Measurements from ENCODE around the gene KAT5. TPM values are rescaled to one million over a fixed set of nuclear protein-coding genes. Genes with fewer than 3 reads are reported as not detected.

Gene KAT5
- total RNA-seq, 1 donor from 2014 or later: 73.1 TPM

GRCh38 chr11:65695459-65696241 lies 16.4 kb upstream of the KAT5 start:
- Mint-ChIP-seq H3K4me3 (ENCODE audit: low read depth) (no peak overlapping the region), H3K4me1 (ENCODE audit: low read depth) (peaks cover 5% of the 10 kb centered on the region), H3K36me3 (ENCODE audit: insufficient read depth) (no peaks in the 10 kb centered on the region), H3K27me3 (peaks cover 11% of the 10 kb centered on the region), H3K27ac (no peak overlapping the region), H3K9me3 (ENCODE audit: low read depth) (peaks cover 6% of the 10 kb centered on the region)
- no peak for TF ChIP-seq CTCF (IDR thresholded peaks at IDR 0.05; ENCODE audit: unreplicated experiment)
- DNase-seq (ENCODE audit: low spot score, unreplicated experiment): no peak

DNA sequence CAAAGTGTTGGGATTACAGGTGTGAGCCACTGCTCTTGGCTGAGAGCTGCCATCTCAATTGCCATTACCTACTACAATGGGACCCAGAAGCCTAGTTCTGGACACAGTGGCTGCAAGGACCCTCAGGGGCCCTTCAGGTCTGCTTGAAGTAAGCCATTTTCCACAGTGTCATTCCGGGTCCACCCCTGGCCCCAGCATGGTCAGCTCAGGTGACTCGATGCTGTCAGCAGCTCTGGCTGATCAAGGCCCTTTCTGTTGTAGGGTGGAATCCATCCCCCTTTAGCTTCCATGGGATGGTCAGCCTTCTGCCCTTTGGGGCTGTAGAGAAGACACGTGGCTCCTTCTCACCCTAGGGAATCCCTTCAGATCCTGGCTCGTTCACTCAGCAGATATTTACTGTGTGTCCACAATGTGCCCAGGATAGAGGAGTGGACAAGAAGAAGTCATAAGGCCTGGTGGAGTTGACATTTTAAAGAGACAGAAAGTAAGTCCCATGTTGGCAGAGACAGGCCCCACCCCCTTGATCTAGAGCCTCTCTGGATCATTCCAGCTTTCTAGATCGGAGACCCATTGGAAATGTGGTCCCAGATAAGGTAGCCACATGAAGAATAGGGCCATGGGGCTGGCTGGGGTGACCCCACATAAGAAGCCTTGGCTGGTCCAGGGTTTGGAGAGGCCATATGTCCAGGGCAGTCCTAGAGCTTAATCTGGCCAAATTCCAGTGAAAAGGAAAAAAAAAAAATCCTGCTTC lies 15.1 kb upstream of the KAT5 start:
- no peak overlapping the region for H3K27ac Mint-ChIP-seq
- H3K4me1 Mint-ChIP-seq (ENCODE audit: low read depth): peaks cover 5% of the 10 kb centered on the region
- peaks cover 11% of the 10 kb centered on the region for H3K27me3 Mint-ChIP-seq
- DNase-seq (ENCODE audit: low spot score, unreplicated experiment): no peak
- no peak for TF ChIP-seq CTCF (IDR thresholded peaks at IDR 0.05; ENCODE audit: unreplicated experiment)
- no peaks in the 10 kb centered on the region for H3K36me3 Mint-ChIP-seq (ENCODE audit: insufficient read depth)
- peaks cover 10% of the 10 kb centered on the region for H3K9me3 Mint-ChIP-seq (ENCODE audit: low read depth)
- no peak overlapping the region for H3K4me3 Mint-ChIP-seq (ENCODE audit: low read depth)

GRCh38 chr11:65698205-65698604 lies 13.8 kb upstream of the KAT5 start:
- H3K4me1 Mint-ChIP-seq (ENCODE audit: low read depth): no peaks in the 10 kb centered on the region
- DNase-seq (ENCODE audit: low spot score, unreplicated experiment): no peak
- no peaks in the 10 kb centered on the region for H3K36me3 Mint-ChIP-seq (ENCODE audit: insufficient read depth)
- H3K27ac Mint-ChIP-seq: no peak overlapping the region
- no peak for TF ChIP-seq CTCF (IDR thresholded peaks at IDR 0.05; ENCODE audit: unreplicated experiment)
- no peak overlapping the region for H3K4me3 Mint-ChIP-seq (ENCODE audit: low read depth)
- peaks cover 10% of the 10 kb centered on the region for H3K9me3 Mint-ChIP-seq (ENCODE audit: low read depth)
- peaks cover 17% of the 10 kb centered on the region for H3K27me3 Mint-ChIP-seq

- no peak for DNase-seq (ENCODE audit: low spot score, unreplicated experiment)
- peaks cover 16% of the 10 kb centered on the region for H3K27me3 Mint-ChIP-seq
These were observed 12.7 kb upstream of the KAT5 start for GRCh38 chr11:65699306-65699705.

More at GRCh38 chr11:65699306-65699705, 12.7 kb upstream of the KAT5 start:
- Mint-ChIP-seq H3K36me3 (ENCODE audit: insufficient read depth) (no peaks in the 10 kb centered on the region), H3K9me3 (ENCODE audit: low read depth) (peaks cover 10% of the 10 kb centered on the region), H3K4me1 (ENCODE audit: low read depth) (no peaks in the 10 kb centered on the region), H3K4me3 (ENCODE audit: low read depth) (no peak overlapping the region), H3K27ac (no peak overlapping the region)
- TF ChIP-seq CTCF (IDR thresholded peaks at IDR 0.05; ENCODE audit: unreplicated experiment): no peak
